Peyer's patch (tissue), 4 donors: ENCODE results near the gene EID2. TPM values are rescaled to one million over a fixed set of nuclear protein-coding genes. Genes with fewer than 3 reads are reported as not detected.

ENCODE experiments used
- DNase-seq, 3 donors: peaks; one replicate each; pipeline ENCODE4 v3.0.0-alpha.2; 2017 to 2019
- H3K27ac ChIP-seq, 4 donors: fragments of 200-600 bp; sonication (generic); one replicate each; pipeline ENCODE4 v1.5.1; 2016 to 2019
- H3K27me3 ChIP-seq, 2 donors: fragments of 200-600 bp; sonication (generic); one replicate each; pipeline ENCODE4 v1.5.1; 2019
- H3K36me3 ChIP-seq, 3 donors: fragments of 200-600 bp; sonication (generic); one replicate each; pipeline ENCODE4 v1.5.1; 2016 to 2019
- H3K4me1 ChIP-seq, 4 donors: fragments of 200-600 bp; sonication (generic); one replicate each; pipeline ENCODE4 v1.5.1; 2016 to 2019
- H3K4me3 ChIP-seq, 4 donors: fragments of 200-600 bp; sonication (generic); 1 replicate in 3 of 4; 2 replicates in 1 of 4; pipeline ENCODE4 v1.5.1; 2016 to 2019; ENCODE audit warnings: mild to moderate bottlenecking in 1 of 4
- H3K9me3 ChIP-seq, 4 donors: fragments of 200-600 bp; sonication (generic); one replicate each; pipeline ENCODE4 v1.5.1; 2016 to 2019; ENCODE audit warnings: mild to moderate bottlenecking in 1 of 4
- CTCF ChIP-seq, 6 experiments: fragments of 450-650 bp in 4 of 6; fragments of 200-600 bp in 2 of 6; sonication (generic) in 1 of 6; IDR thresholded peaks; one replicate each; pipeline ENCODE4 v1.5.1; 2017 to 2019; ENCODE audit warnings: antibody characterized with exemption in 6 of 6, mild to moderate bottlenecking in 3 of 6, moderate library complexity in 1 of 6
- POLR2A ChIP-seq, 2 donors: fragments of 450-650 bp; IDR thresholded peaks; one replicate each; pipeline ENCODE4 v1.5.1; 2017; ENCODE audit warnings: antibody characterized with exemption in 2 of 2, mild to moderate bottlenecking in 2 of 2, moderate library complexity in 2 of 2
- small RNA-seq, 2 donors: library from RNA; depleted of rRNA; stranded (forward); fragments of <200 nt; gene quantifications; one replicate each; pipeline ENCODE3, GENCODE V24; 2016
- total RNA-seq, 4 donors: library from RNA; depleted of rRNA; stranded (reverse); fragments of >200 nt; gene quantifications; one replicate each; pipeline ENCODE4 v1.1.0, GENCODE V29; 2016

EID2 gene
- total RNA-seq, 4 donors from 2014 or later: 7.1 to 12.4 (median 8.8) TPM

GRCh38 chr19:39494661-39495060 is 45.3 kb downstream of the EID2 start:
- H3K36me3 ChIP-seq: peaks cover 0 to 19% (median 0%) of the 10 kb centered on the region in 3 donors

GRCh38 chr19:39492788-39493187 is 47.2 kb downstream of the EID2 start:
- TF ChIP-seq CTCF (IDR thresholded peaks at IDR 0.05) (no peak), POLR2A (IDR thresholded peaks at IDR 0.05) (no peak)
- H3K36me3 ChIP-seq: peaks cover 0 to 36% (median 0%) of the 10 kb centered on the region in 3 donors
- H3K27ac ChIP-seq: no peak overlapping the region

More at GRCh38 chr19:39494661-39495060, 45.3 kb downstream of the EID2 start:
- no peaks in the 10 kb centered on the region for H3K9me3 ChIP-seq
- no peak for DNase-seq
- H3K4me1 ChIP-seq: peaks cover 0 to 19% (median 15%) of the 10 kb centered on the region in 4 donors
- no peak overlapping the region for H3K4me3 ChIP-seq
- TF ChIP-seq POLR2A (IDR thresholded peaks at IDR 0.05) (no peak), CTCF (IDR thresholded peaks at IDR 0.05) (no peak)
- peaks cover 0 to 17% of the 10 kb centered on the region in 2 donors for H3K27me3 ChIP-seq
- no peak overlapping the region for H3K27ac ChIP-seq

GRCh38 chr19:39492225-39492624 is 47.7 kb downstream of the EID2 start:
- TF ChIP-seq CTCF (IDR thresholded peaks at IDR 0.05) (no peak), POLR2A (IDR thresholded peaks at IDR 0.05) (no peak)
- DNase-seq: no peak
- Histone ChIP-seq H3K9me3 (no peaks in the 10 kb centered on the region), H3K4me3 (no peak overlapping the region), H3K27ac (no peak overlapping the region), H3K27me3 (no peaks in the 10 kb centered on the region), H3K4me1 (no peaks in the 10 kb centered on the region), H3K36me3 (peaks cover 0 to 42% (median 0%) of the 10 kb centered on the region in 3 donors)

More at GRCh38 chr19:39492788-39493187, 47.2 kb downstream of the EID2 start:
- Histone ChIP-seq H3K9me3 (no peaks in the 10 kb centered on the region), H3K4me3 (no peak overlapping the region), H3K27me3 (peaks cover 0 to 3% of the 10 kb centered on the region in 2 donors), H3K4me1 (peaks cover 0 to 3% (median 2%) of the 10 kb centered on the region in 4 donors)
- no peak for DNase-seq

GRCh38 chr19:39489756-39490155 is 50.2 kb downstream of the EID2 start:
- Histone ChIP-seq H3K4me1 (no peaks in the 10 kb centered on the region), H3K36me3 (peaks cover 0 to 66% (median 0%) of the 10 kb centered on the region in 3 donors), H3K27me3 (no peaks in the 10 kb centered on the region), H3K4me3 (no peak overlapping the region), H3K27ac (no peak overlapping the region), H3K9me3 (no peaks in the 10 kb centered on the region)
- TF ChIP-seq POLR2A (IDR thresholded peaks at IDR 0.05) (no peak), CTCF (IDR thresholded peaks at IDR 0.05) (no peak)
- DNase-seq: no peak

Small RNAs within 50 kb of the gene (small RNA-seq; reads per million reads assigned to genes)
- 0 reads per million in 2 donors for gene RPS29P24

Other genes with a start within 250 kb of the EID2 start
- gene IFNL1, start 243.8 kb downstream of the EID2 start, total RNA-seq: not detected
- gene LRFN1, start 219.3 kb downstream of the EID2 start, total RNA-seq: under 1 TPM in 3 of 4 donors, not detected in 1; 0.18 to 0.95 (median 0.80) TPM
- gene GMFG, start 204.1 kb downstream of the EID2 start, total RNA-seq: 100 to 1,000 TPM in 1 of 4 donors, 1 to 10 TPM in 2, not detected in 1; 3.2 to 131 (median 8.6) TPM
- gene SAMD4B, start 197.7 kb downstream of the EID2 start, total RNA-seq: 100 to 1,000 TPM in 2 of 4 donors, 10 to 100 TPM in 2; 69.0 to 126 (median 91.8) TPM
- gene PAF1, start 149.1 kb downstream of the EID2 start, total RNA-seq: 10 to 100 TPM; 22.2 to 47.3 (median 37.7) TPM
- gene MED29, start 148.8 kb downstream of the EID2 start, total RNA-seq: 10 to 100 TPM; 25.4 to 52.8 (median 41.0) TPM
- gene ZFP36, start 133.3 kb downstream of the EID2 start, total RNA-seq: 100 to 1,000 TPM; 183 to 682 (median 309) TPM
- gene PLEKHG2, start 127.5 kb downstream of the EID2 start, total RNA-seq: 10 to 100 TPM in 3 of 4 donors, 1 to 10 TPM in 1; 7.7 to 42.1 (median 16.1) TPM
- gene RPS16, start 104.2 kb downstream of the EID2 start, total RNA-seq: 1,000 to 10,000 TPM in 1 of 4 donors, 100 to 1,000 TPM in 3; 443 to 1,406 (median 686) TPM
- gene SUPT5H, start 94.6 kb downstream of the EID2 start, total RNA-seq: 100 to 1,000 TPM in 3 of 4 donors, 10 to 100 TPM in 1; 98.4 to 173 (median 160) TPM
- gene TIMM50, start 59.3 kb downstream of the EID2 start, total RNA-seq: 10 to 100 TPM; 25.4 to 61.1 (median 33.2) TPM
- gene DLL3, start 41.2 kb downstream of the EID2 start, total RNA-seq: under 1 TPM in 2 of 4 donors, not detected in 2; 0.47 to 0.67 TPM
- not detected for gene SELENOV, start 25.0 kb downstream of the EID2 start, total RNA-seq
- 1 to 10 TPM in 2 of 4 donors, under 1 TPM in 1, not detected in 1; 0.35 to 1.7 (median 1.1) TPM for gene EID2B, start 7.3 kb downstream of the EID2 start, total RNA-seq
- gene LGALS13, start 62.4 kb upstream of the EID2 start, total RNA-seq: not detected
- gene LGALS16, start 115.8 kb upstream of the EID2 start, total RNA-seq: not detected
- not detected for gene LGALS14, start 164.3 kb upstream of the EID2 start, total RNA-seq
- not detected for gene CLC, start 197.9 kb upstream of the EID2 start, total RNA-seq
- gene LEUTX, start 238.7 kb upstream of the EID2 start, total RNA-seq: not detected